GM12878 (cell line): Measurements from ENCODE around the gene SLC12A7.

Experiments used
- ATF7 ChIP-seq: fragments of 450-650 bp; IDR thresholded peaks from 2 replicates; pipeline ENCODE4 v1.6.1; 2016; ENCODE audit warnings: low read depth, mild to moderate bottlenecking
- CHD4 ChIP-seq: fragments of 200-600 bp; sonication (generic); IDR thresholded peaks from 2 replicates; pipeline ENCODE4 v1.6.1; 2016; ENCODE audit warnings: mild to moderate bottlenecking
- CTCF ChIP-seq, 3 experiments: IDR thresholded peaks in 2 of 3; conservative IDR thresholded peaks in 1 of 3; 2 replicates each; pipeline ENCODE4 v1.5.1; 2011; ENCODE audit warnings: low read depth in 3 of 3, low read length in 3 of 3, mild to moderate bottlenecking in 3 of 3, control low read depth in 2 of 3, moderate library complexity in 2 of 3, inconsistent platforms in 1 of 3, mixed read lengths in 1 of 3; ENCODE audit not compliant: control insufficient read depth in 2 of 3, insufficient read depth in 1 of 3; ENCODE audit errors: extremely low read depth in 1 of 3
- EP300 ChIP-seq, 2 experiments: fragments of 150-350 bp in 1 of 2; IDR thresholded peaks; 2 replicates each; pipeline ENCODE4 v1.6.1; 2011 to 2012; ENCODE audit warnings: low read depth in 2 of 2, low read length in 2 of 2, borderline replicate concordance in 1 of 2, improper control_type of control experiment in 1 of 2, inconsistent platforms in 1 of 2; ENCODE audit not compliant: control insufficient read depth in 1 of 2
- PBX3 ChIP-seq: IDR thresholded peaks from 2 replicates; pipeline ENCODE4 v1.6.1; 2011; ENCODE audit warnings: mild to moderate bottlenecking, low read depth, low read length, moderate library complexity; ENCODE audit not compliant: insufficient replicate concordance
- POLR2AphosphoS5 ChIP-seq: IDR thresholded peaks from 2 replicates; pipeline ENCODE4 v1.6.1; 2011; ENCODE audit warnings: mild to moderate bottlenecking, low read length, inconsistent platforms
- PRDM15 ChIP-seq: fragments of 450-650 bp; formaldehyde crosslinking; IDR thresholded peaks from 2 replicates; pipeline ENCODE4 v1.4.0; 2020; ENCODE audit warnings: mild to moderate bottlenecking, moderate library complexity
- STAT1 ChIP-seq: fragments of 450-650 bp; conservative IDR thresholded peaks from 2 replicates; pipeline ENCODE4 v1.6.1; 2014; ENCODE audit warnings: antibody characterized with exemption, mild to moderate bottlenecking
- ZBTB11 ChIP-seq: fragments of 450-650 bp; formaldehyde crosslinking; IDR thresholded peaks from 2 replicates; pipeline ENCODE4 v1.5.0; 2022; ENCODE audit warnings: mild to moderate bottlenecking, missing genetic modification characterization
- ZZZ3 ChIP-seq: IDR thresholded peaks from 2 replicates; pipeline ENCODE4 v1.6.1; 2011; ENCODE audit warnings: low read depth; ENCODE audit not compliant: control insufficient read depth, insufficient read length

- no peak for TF ChIP-seq STAT1
- no peak for TF ChIP-seq EP300 (IDR thresholded peaks at IDR 0.05; ENCODE audit: borderline replicate concordance in 1 of 2, control insufficient read depth in 1 of 2, low read depth in 2 of 2, low read length in 2 of 2)
- TF ChIP-seq PRDM15, result no peak
- no peak for TF ChIP-seq ZZZ3
- no peak for TF ChIP-seq ATF7
- no peak for TF ChIP-seq CHD4
- no peak for TF ChIP-seq CTCF (IDR thresholded peaks at IDR 0.05 in 2 of 3, conservative IDR thresholded peaks at IDR 0.05 in 1 of 3; ENCODE audit: control insufficient read depth in 2 of 3, extremely low read depth in 1 of 3, insufficient read depth in 1 of 3, low read depth in 3 of 3, low read length in 3 of 3)
- no peak for TF ChIP-seq ZBTB11 (CRISPR knock-in tag)
- no peak for TF ChIP-seq PBX3
- no peak for TF ChIP-seq POLR2AphosphoS5
These were observed 104.6 kb downstream of the SLC12A7 start for GRCh38 chr5:1007221-1007680.
